Activated CD4-positive, alpha-beta T cell treated with anti-CD3 and anti-CD28 coated beads, Interleukin-2, amount 50 U/mL, for 24 hours (primary cell): ENCODE data around the gene SLC7A1.

Source experiments
- DNase-seq, 2 donors: peaks; one replicate each; pipeline ENCODE4 v3.0.0-alpha.2; 2020; ENCODE audit warnings: low read depth in 1 of 2, low spot score in 1 of 2

Gene SLC7A1

DNA sequence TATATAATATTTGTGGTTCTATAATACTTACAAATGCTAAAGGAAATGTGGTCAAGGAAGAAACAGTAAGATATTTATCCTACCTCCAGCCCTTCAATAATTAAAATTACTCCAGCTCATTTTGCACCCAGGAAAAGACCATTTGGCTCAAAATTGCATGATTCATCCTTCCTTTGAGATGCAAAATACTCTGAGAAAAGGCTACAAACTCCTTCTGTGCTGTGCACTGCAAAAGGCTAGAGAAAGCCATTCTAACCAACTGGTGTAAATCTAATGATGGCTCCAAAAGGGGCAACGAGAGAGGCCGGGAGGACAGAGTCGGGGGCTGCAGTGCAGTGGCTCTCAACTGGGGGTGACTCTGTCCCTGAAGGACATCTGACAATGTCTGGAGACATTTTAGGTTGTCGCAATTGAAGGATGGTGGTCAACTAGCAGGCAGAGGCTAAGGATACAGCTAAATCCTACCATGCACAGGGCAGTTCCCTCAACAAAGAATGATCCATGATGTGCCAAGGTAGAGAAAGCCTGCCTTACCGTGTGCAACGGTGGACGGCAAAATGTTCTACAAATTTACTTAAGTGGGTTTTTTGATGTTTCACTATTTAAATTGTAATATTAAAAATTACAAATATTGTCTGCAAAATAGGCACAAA is 32.6 kb downstream of the SLC7A1 start:
- no peak for DNase-seq

DNA sequence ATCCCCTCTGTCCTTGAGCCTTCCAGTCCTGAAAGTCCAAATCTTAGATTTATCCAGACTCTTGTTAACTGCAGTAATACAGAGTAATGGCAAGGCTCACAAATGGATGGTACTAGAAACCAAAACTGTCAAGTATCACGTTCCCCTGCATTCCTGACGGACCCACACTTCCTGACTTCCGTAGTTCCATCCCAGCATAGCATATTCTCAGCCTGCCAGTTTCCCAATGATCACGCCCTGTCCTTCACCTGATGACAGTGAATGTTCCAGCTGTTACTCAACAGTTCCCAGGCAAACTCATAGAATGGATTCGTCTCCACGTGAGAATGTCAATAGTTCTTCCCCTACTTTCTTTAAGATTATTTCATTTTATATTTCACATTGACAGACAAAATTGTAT is 33.6 kb downstream of the SLC7A1 start:
- no peak for DNase-seq

DNA sequence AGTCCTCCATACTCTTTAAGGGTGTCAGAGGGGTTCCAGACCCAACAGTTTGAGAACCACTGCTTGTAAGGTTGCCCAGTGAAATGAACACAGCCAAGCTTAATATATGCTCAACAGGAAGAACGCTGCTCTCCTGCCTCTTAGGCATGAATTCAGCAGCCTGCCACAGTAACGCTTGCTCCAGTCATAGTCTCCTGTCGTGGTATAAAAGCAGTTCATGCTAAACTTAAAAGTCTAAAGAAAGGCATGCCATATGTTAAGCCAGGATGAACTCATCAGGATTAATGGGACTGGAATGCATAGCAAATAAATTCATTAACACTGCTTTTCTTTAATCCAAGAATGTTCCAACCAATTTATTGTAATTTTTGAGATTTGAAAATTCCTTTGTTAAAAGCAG is 38.7 kb downstream of the SLC7A1 start:
- no peak for DNase-seq

DNA sequence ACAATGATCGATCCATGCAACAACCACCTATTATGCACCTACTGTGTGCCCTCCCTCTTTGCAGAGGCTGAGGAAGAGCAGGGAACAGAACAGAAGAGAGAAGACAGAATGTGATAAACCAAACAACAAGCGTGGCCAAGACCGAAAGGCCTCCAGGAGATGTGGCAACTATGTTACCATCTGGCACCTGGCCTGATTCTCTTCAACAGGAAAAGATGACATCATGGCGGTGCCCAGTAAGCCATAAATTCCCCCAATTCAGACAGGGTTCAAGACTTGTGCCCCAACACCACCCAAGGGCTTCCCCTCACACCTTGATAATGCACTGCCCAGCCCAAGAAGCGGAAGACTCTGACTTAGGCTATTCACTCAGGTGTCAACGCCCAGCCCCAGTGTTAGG is 44.3 kb downstream of the SLC7A1 start:
- no peak for DNase-seq

DNA sequence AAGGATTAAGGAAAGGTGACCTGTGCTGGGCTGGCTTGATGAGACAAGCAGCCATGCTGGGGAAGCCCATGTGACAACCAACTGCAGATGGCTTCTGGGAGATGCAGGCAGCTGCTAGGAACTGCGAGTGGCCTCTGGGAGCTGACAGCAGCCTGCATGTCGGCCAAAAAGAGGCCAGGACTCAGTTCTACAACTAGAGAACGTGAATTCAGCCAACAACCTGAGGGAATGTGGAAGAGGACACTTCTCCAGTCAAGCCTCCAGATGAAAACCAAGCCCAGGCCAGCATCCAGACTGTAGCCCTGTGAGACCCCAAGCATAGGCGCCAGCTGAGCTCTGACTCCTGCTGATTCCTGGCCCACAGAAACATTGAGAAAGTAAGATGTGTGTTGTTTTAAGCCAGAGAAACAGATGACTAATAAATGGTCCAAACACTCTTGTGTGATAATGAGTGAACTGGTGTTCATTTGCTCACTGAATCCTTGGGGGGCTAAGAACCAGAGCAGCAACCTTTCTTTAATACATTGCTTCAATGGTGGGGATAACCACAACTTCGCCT is 45.0 kb downstream of the SLC7A1 start:
- no peak for DNase-seq

DNA sequence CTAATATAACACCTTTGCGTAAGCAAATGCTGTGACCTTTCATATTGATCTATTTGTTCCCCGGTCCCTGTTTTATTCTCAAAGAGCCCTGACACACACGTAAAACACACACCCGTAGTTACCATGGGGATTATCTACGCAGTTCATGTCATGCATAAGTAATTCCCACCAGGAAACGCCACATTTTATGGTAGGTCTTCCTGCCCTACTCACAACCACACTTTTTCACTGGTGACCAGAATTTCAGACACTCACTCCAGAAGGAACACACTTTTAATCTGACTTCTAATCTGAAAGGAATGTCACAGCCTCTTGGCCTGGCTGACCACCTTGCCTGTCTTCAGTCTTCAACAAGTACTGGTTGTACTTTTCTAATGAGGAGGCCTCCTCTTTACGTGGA is 46.8 kb downstream of the SLC7A1 start:
- no peak for DNase-seq

DNA sequence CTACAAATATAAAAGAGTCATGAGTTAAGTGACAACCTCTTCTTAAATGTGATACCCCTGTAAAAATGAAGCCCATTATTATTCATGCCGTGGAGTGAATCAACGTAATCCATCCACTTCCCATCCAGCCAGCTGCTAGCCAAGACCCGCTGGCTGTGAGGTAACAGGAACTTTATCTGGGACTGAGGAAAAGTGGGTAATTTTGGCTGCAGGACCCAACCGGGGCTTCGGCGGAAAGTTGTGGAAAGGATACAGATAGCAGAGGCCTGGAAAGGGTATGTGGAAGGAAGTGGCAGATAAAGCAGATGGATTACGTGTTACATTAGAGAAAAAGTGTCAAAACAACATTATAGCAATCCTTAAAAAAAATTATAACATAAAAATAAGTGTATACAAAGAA is 48.3 kb downstream of the SLC7A1 start:
- DNase-seq, result no peak

DNA sequence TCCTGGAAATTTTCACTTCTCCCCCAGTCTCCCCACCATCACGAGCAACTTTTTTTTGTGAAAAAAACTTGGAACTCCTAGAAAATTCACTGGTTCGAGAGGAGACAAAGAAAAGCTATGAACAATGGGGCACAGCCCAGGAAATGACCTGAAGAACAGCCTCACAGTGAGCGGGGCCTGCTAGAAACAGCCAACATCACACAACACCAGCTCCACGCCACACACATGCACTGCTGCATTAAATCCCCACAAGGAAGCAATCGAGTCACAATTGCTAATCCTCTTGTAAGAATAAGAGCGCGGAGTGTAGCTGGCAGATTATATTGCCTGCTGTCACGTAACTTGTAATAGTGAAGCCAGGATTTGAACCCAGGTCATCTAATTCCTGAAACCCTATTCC is 48.8 kb downstream of the SLC7A1 start:
- DNase-seq, result no peak

DNA sequence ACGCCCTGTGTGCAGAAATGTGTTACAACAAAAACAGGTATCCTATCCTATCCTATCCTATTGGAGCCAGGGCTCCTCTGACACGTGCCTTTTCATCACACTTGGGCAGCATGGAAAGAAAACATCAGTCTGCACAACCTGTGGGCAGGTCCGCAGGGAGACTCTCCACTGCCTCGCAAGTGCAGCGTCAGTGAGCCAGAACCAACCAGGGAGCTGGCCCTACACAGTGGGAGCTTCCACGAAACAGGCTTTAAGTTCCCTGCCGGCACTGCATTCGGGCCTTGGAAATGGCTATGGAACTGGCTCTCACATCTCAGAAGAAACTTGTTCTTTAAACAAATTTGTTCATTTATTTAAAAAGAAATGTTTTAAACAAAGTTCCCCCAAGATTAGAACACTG is 49.5 kb downstream of the SLC7A1 start:
- no peak for DNase-seq

DNA sequence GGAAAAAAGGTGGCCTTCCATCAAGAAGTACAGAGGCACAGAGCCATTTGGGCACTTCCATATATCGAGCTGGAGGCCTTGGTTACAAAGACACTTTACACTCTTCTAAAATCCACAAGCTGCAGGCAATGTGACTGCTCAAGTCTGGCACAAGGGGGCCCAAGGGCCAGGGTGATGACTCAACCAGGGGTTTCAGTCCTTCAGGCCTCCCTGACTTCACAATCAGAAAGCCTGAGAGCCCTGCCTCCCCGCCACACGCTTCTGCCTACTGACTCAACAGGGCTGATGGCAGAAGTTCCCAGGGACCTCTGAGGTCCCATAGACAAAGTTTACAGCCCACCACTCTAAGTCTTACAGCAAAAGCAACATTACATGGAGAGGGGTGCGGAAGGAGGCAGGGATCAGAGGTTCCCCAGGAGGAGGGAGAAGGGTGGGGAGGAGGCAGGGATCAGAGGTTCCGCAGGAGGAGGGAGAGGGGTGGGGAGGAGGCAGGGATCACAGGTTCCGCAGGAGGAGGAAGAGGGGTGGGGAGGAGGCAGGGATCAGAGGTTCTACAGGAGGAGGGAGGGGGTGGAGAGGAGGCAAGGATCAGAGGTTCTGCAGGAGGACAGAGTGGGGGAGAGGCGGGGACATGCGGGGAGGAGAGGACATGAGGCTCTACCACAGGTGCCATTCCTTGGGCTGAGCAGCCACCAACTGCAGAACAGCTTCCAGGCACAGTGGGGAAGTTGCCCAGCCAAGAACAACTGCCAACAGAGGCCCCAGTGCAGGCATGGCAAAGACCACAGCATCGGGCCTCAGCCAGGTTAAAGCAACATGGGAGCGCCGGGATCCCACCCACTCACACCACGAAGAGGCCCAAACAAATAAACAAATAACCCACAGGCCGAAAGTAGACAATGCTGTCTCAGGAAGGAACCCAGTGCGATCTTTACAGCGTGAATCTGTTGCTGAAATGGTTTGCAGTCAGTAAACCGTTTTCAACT is 52.0 kb downstream of the SLC7A1 start:
- DNase-seq, result peak; percentile 16 to 34

DNA sequence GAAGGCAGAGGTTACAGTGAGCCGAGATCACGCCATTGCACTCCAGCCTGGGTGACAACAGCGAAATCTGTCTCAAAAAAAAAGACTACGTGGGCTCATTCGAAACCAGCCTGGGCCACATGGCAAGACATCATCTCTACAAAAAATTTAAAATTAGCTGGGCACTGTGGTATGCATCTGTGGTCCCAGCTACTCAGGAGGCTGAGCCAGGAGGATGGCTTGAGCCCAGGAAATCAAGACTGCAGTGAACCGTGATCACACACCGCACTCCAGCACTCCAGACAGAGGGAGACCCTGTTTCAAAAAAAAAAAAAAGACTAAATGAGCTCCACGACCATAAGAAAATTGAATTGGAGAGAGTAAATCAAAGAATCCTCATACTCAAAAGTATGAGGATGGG is 53.1 kb downstream of the SLC7A1 start:
- DNase-seq, result no peak

DNA sequence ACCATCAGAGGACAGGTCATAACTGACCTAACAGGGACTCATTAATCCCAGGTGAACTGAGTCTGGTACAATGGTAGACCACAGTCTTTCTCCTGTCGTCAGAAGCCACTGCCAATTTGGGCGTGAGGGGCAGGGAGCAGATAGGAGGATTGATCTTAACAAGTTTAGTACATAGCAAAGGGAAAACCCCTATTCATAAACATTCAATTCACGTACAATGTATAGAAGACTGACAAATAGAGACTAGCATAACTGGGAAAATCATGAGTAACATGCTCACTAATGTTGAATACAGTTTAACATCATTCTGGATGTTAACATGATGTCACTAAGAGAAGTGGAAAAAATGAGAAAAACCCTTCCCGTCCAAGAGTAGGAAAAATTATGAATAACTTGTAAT is 54.1 kb downstream of the SLC7A1 start:
- no peak for DNase-seq

DNA sequence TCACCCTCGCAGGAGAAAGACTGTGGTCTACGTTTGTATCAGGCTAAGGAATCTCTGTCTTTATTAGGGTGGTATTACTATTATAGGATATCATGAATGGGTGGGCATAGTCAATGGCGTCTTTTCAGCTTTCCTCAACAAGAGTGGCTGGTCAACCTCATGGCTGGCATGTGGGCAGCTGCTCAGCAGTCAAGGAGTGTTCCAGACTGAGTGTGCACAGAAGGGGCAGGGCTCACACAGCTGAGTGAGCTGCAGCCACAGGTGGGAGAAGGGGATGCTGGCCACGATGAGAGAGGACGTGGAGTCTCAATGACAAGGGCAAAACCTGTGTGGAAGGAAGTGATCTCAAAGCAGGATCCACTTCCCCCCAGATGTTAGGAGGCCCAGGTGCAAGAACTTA is 54.7 kb downstream of the SLC7A1 start:
- DNase-seq, result no peak

DNA sequence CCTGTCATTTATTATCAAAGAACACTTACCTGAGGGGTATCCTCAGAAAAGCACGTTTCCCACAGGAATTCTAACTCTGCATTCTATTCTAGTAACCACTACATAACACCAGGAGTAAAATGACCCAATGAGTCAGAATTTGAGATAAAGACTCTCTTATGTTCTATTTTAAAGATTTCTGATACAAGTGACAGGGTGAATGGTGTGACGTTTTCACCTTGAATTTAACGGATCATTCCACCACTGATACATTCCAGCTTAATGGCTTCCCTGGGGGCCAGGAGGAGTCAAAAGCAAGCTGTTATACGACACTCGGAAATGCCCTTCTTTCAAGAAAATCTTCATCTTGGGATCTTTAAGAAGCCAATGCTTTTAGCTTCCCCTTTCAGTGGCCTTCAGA is 55.2 kb downstream of the SLC7A1 start:
- no peak for DNase-seq

DNA sequence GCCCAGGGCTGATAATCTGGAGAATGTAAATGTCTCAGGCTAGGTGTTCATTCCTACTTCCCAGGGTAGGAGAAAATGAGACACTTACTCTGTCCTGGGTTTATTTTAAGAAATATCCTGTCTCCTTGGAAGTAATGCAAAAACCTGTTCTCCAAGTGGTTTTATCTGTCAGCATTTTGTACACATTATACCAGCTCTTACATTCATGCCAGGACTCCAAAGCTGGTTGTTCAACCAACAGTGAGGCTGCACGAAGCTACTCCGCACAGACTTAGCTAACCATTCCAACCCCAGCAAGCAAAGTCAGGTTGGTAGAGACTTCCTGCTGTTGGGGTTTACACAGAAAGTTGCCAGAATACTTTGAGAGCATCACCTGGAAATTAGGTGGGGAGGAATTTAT is 55.6 kb downstream of the SLC7A1 start:
- no peak for DNase-seq

DNA sequence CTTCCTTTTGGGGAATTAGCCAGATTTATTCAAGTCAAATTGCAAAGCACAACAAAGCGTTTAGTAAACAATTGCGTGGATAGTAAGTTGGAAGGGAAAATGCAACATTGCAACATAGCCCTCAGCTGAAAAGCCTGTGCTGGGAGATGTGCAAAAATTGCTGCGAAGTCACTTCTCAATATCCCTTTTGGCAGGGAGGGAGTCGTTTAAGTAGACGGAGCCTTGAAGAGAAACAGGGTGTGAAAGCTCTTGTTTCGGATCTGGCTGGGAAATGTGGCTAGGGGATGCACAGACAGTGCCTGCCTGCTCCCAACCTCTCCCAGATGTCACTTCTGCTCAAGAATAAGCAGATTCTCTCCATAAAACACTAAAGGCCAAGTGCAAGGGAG is 56.8 kb downstream of the SLC7A1 start:
- no peak for DNase-seq

DNA sequence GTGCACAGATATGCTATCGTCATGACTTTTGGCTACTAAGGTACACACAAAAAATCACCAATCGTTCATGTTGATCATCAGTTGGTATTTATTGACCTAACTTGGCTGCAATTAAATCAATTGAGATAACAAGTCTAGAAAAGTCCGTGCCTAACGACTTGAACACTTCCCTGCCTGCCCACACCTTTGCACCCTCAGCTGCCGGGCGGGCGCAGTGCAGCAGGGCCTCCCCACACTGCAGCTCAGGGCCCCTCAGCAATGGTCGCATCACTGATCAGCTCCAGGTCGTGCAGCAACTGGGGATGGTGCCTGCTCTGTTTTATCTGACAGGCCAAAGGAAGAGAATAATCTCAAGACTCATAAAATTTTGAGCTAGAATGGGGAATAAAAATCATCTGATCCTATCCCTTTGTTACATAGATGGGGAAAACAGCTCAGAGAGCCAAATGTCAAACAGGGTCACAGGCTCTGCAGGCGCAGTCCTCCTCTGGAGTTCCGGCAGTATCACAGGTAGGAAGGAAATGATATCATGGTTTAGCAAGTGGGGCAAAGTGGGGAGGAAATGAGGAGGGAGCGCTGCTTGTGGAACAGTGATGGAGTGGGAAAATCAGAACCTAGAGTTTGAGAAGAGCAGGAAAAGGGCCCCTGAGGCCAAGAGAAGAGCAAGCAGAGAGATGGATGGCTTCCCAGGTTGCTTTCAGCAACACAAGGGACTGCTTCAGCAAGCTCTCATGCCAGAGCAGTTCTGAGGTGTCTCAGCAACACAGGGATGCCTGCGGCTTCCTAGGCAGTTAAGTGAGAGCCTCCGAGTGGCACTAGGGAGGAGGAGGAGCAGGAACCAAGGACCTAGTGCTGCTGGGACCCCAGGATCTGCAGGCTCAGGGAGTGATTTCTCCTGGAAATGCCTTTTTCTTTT is 57.5 kb downstream of the SLC7A1 start:
- no peak for DNase-seq

DNA sequence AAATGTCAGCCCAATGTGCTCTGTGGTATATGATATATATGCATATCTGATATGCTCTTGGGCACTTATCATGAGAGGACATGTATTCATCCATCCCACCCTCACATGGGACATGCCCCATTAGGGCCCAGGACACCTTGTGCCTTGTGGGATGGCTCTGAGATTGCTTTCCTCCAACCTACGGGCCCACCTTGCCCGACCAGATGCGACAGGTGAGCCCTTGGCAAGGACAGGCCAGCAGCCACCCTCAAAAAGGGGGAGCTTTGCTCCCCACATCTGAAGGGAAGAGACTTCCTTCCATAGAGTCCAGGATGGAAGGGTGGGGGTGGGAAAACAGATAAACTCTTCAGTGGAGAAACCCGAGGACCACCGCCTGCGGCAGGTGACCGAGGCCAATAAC is 58.6 kb downstream of the SLC7A1 start:
- no peak for DNase-seq

DNA sequence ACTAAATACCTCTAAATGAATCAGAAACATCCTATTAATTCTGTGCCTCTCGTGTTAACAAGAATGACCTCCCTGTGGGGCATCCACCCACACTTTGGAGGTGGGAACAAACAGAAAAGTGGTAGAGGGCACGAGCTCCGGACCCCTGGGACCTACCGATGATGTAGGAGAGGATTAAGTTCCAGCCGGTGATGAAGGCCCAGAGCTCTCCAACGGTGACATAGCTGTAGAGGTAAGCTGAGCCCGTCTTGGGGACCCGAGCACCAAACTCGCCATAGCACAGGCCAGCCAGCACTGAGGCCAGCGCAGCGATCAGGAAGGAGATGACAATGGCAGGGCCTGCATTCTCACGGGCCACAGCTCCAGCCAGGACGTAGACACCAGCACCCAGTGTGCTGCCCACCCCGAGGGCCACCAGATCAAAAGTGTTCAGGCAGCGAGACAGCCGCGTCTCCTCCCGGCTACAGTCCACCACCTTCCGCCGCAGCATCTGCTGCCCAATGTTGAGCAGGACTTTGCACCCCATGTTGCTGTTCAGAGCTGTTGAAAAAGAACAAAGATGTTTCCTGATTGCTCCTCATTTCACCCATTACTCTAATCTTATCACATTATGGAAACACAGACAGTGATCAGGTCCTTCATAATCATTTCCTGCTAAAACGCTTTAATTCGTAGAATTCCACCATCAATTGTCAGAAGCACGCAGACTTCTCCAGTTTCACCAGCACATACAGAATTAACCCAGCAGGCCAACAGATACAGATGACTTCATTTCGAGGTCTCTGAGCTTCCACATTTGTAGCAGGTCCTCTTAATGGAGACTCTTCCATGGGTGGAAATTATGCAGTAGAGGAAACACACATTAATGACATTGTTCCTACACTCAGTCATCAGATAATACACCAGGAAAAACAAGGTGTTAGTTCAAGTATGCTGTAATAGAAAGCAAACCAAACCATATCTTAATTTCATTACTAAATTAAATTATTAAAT is 59.5 kb downstream of the SLC7A1 start:
- DNase-seq, result no peak

DNA sequence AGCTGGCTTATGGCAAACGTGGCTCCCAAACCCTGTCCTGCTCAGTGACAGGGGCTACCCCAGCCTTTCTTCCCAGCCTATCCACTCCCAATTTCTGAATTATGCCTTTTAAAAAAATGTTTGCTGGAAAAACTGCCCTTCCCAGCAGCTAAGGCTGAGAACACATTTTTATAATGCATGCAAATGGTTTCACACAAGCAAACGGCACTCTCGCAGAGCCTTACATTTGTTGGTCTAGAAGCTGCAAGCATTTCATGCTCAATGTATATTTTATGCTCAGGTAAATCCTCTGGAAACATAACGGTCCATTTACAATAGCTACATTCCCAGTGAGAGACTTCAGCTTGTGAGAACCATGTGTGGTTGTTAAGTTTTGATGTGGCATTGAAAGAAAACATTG is 61.4 kb downstream of the SLC7A1 start:
- no peak for DNase-seq
